A549 (cell line): Measurements from ENCODE around the gene COX7A2. TPM values are rescaled to one million over a fixed set of nuclear protein-coding genes. Genes with fewer than 3 reads are reported as not detected.

ENCODE experiments used
- ATAC-seq, 2 experiments: fragments of 200-7000 bp in 1 of 2; fragments of >200 bp in 1 of 2; cut with Nextera tagmentation in 1 of 2; cut with Tn5 transposase in 1 of 2; 3 replicates each; pipeline versions ENCODE4 v1.8.0 to v1.9.1; 2018 to 2020; ENCODE audit warnings: mild to moderate bottlenecking in 1 of 2, moderate library complexity in 1 of 2
- CTCF ChIA-PET: fragments of 300-600 bp; sonication (Branson Sonifier 250); formaldehyde crosslinking; extraction: SDS; loops from one replicate; lab custom pipeline; 2021; ENCODE audit warnings: antibody characterized with exemption, inconsistent platforms; lab: Yijun Ruan, JAX
- POLR2A ChIA-PET: fragments of 350-600 bp; formaldehyde crosslinking; extraction: SDS; loops from one replicate; lab custom pipeline; 2021; ENCODE audit warnings: antibody characterized with exemption, inconsistent platforms; lab: Yijun Ruan, JAX
- DNase-seq, 2 experiments: peaks; one replicate each; pipeline versions ENCODE4 v3.0.0 to v3.0.0-alpha.2; 2011 to 2016; ENCODE audit warnings: low read depth in 1 of 2, low spot score in 1 of 2
- FAIRE-seq: peaks from 2 replicates; lab custom pipeline; 2011; peaks lifted over from hg19 to GRCh38; lab: Jason Lieb, UNC
- H3K27ac ChIP-seq, 2 experiments: fragments of >200 bp; sonication (Bioruptor Twin); formaldehyde crosslinking; 3 replicates each; pipeline ENCODE4 v1.5.1; 2016 to 2017
- H3K4me1 ChIP-seq: fragments of >200 bp; sonication (Bioruptor Twin); formaldehyde crosslinking; 3 replicates; pipeline ENCODE4 v1.6.1; 2016
- H3K4me2 ChIP-seq: fragments of >200 bp; sonication (Bioruptor Twin); formaldehyde crosslinking; 3 replicates; pipeline ENCODE4 v1.6.1; 2016
- H3K4me3 ChIP-seq: fragments of >200 bp; sonication (Bioruptor Twin); formaldehyde crosslinking; 3 replicates; pipeline ENCODE4 v1.5.1; 2016
- H3K9me3 ChIP-seq: fragments of >200 bp; sonication (Bioruptor Twin); formaldehyde crosslinking; 3 replicates; pipeline ENCODE4 v1.6.1; 2016
- CBX2 ChIP-seq: fragments of 200-600 bp; sonication (generic); IDR thresholded peaks from 2 replicates; pipeline ENCODE4 v1.6.1; 2016; ENCODE audit warnings: low read depth, mild to moderate bottlenecking, borderline replicate concordance
- CEBPB ChIP-seq, 2 experiments: fragments of >200 bp in 1 of 2; sonication (Bioruptor Twin) in 1 of 2; formaldehyde crosslinking in 1 of 2; IDR thresholded peaks; 2 replicates each; pipeline ENCODE4 v1.6.1; 2012 to 2016
- CHD2 ChIP-seq: fragments of 150-350 bp; IDR thresholded peaks from 2 replicates; pipeline ENCODE4 v1.6.1; 2014; ENCODE audit warnings: low read length; ENCODE audit not compliant: partially characterized antibody
- CHD4 ChIP-seq: fragments of 200-600 bp; sonication (generic); IDR thresholded peaks from 2 replicates; pipeline ENCODE4 v1.6.1; 2016; ENCODE audit warnings: antibody characterized with exemption, mild to moderate bottlenecking, borderline replicate concordance
- EHF ChIP-seq: fragments of 250-450 bp; sonication (Bioruptor Pico); IDR thresholded peaks from 2 replicates; pipeline ENCODE4 v1.5.0; 2020; ENCODE audit warnings: mild to moderate bottlenecking
- EP300 ChIP-seq, 2 experiments: fragments of >200 bp; sonication (Bioruptor Twin); formaldehyde crosslinking; IDR thresholded peaks; 2 replicates in 1 of 2; 3 replicates in 1 of 2; pipeline ENCODE4 v1.6.1; 2016 to 2017
- ESRRA ChIP-seq: fragments of 150-350 bp; IDR thresholded peaks from 2 replicates; pipeline ENCODE4 v1.6.1; 2014; ENCODE audit warnings: mild to moderate bottlenecking, low read length, borderline replicate concordance
- FOSL2 ChIP-seq, 2 experiments: fragments of 450-650 bp in 1 of 2; fragments of >200 bp in 1 of 2; sonication (Bioruptor Twin) in 1 of 2; formaldehyde crosslinking; IDR thresholded peaks; 2 replicates each; pipeline versions ENCODE4 v1.5.0 to v1.6.1; 2016 to 2020; ENCODE audit warnings: mild to moderate bottlenecking in 1 of 2, moderate library complexity in 1 of 2
- GATA3 ChIP-seq: IDR thresholded peaks from 2 replicates; pipeline ENCODE4 v1.6.1; 2012; ENCODE audit warnings: borderline replicate concordance
- JUN ChIP-seq, 2 experiments: fragments of >200 bp; sonication (Bioruptor Twin); formaldehyde crosslinking; IDR thresholded peaks; 2 replicates in 1 of 2; 3 replicates in 1 of 2; pipeline ENCODE4 v1.6.1; 2016 to 2017
- KDM5A ChIP-seq: fragments of 200-600 bp; sonication (generic); IDR thresholded peaks from 2 replicates; pipeline ENCODE4 v1.6.1; 2016; ENCODE audit warnings: antibody characterized with exemption, mild to moderate bottlenecking
- PHF8 ChIP-seq: fragments of 200-600 bp; sonication (generic); IDR thresholded peaks from 2 replicates; pipeline ENCODE4 v1.6.1; 2016; ENCODE audit warnings: low read depth, mild to moderate bottlenecking, antibody characterized with exemption, moderate library complexity, borderline replicate concordance
- POLR2AphosphoS2 ChIP-seq: conservative IDR thresholded peaks from 2 replicates; pipeline ENCODE4 v1.6.1; 2012; ENCODE audit warnings: low read length, improper control_type of control experiment, inconsistent platforms
- RARB ChIP-seq: fragments of 250-450 bp; sonication (Bioruptor Pico); IDR thresholded peaks from 2 replicates; pipeline ENCODE4 v1.8.0; 2021; ENCODE audit warnings: mild to moderate bottlenecking, moderate library complexity
- TFCP2L1 ChIP-seq: fragments of 250-450 bp; sonication (Bioruptor Pico); IDR thresholded peaks from 2 replicates; pipeline ENCODE4 v1.5.0; 2021; ENCODE audit warnings: mild to moderate bottlenecking
- ZFP36 ChIP-seq: fragments of 450-650 bp; IDR thresholded peaks from 2 replicates; pipeline ENCODE4 v1.6.1; 2014; ENCODE audit warnings: borderline replicate concordance; ENCODE audit not compliant: partially characterized antibody
- ZSCAN20 ChIP-seq: fragments of 250-450 bp; sonication (Bioruptor Pico); IDR thresholded peaks from 2 replicates; pipeline ENCODE4 v1.8.0; 2022; ENCODE audit warnings: mild to moderate bottlenecking, moderate library complexity
- WGBS: methylation state at CpG from one replicate; pipeline ENCODE4 v1.1.6; 2017; ENCODE audit errors: missing lambda C conversion rate; 5-methylcytosine and 5-hydroxymethylcytosine counted together
- polyA plus RNA-seq, 4 experiments: library from polyadenylated mRNA; depleted of rRNA in 3 of 4; stranded (reverse); fragments of >200 nt; fragmentation: RNase III in 1 of 4; extraction: RNeasy Plus Mini Kit Qiagen cat#74134 plus additional on column Dnase treatment in 1 of 4; gene quantifications; 2 replicates in 3 of 4; 3 replicates in 1 of 4; pipeline ENCODE4 v1.2.3, GENCODE V29; 2011 to 2017
- TF ChIP-seq, protein P1 (sequence below): fragments of 200-600 bp; sonication (generic); IDR thresholded peaks from 2 replicates; pipeline ENCODE4 v1.6.1; 2016; ENCODE audit warnings: antibody characterized with exemption, mild to moderate bottlenecking, moderate library complexity
- TF ChIP-seq, protein P2 (sequence below): fragments of >200 bp; sonication (Bioruptor Twin); formaldehyde crosslinking; IDR thresholded peaks from 3 replicates; pipeline ENCODE4 v1.5.1; 2016
- TF ChIP-seq, protein P3 (sequence below): IDR thresholded peaks from 2 replicates; pipeline ENCODE4 v1.6.1; 2012; ENCODE audit warnings: low read depth, borderline replicate concordance
- TF ChIP-seq, protein P4 (sequence below): fragments of >200 bp; sonication (Bioruptor Twin); formaldehyde crosslinking; IDR thresholded peaks from 3 replicates; pipeline ENCODE4 v1.6.1; 2016

The COX7A2 gene
- polyA plus RNA-seq, 2 of the 4 experiments (the other 2 are of a cell fraction): 271 to 464 TPM

DNA sequence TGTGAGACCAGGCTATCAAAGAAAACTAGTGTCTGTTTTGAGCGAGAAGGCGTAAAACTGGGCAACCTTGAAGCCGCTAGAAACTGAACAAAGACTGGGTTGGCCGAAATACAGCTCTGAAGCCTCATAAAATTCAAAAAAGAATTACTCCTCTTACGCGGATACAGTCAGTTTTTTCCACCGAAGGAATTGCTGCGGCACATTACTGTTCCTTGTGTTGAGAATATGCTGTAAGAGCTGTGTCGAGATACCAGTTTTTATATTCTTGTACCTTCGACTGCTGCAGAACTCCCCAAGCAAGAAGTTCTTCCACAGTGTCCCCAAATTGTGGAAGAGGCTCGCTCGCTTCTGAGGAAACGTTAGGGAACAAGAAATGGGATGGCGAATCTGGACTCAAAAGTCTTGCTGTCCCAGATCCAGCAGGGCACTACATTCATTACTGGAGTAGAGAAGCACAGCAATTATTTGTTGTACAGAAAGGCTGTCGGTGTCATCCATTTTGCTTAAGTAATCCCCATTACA lies 523 bp upstream of the COX7A2 start:
- POLR2A ChIA-PET: interaction anchor here (0.6 to 1.9 kb wide), 6 partner anchors 24 to 1590 kb away, joined by 3 to 7 read pairs (median 4); partner anchors contain the start of genes SENP6, SLC17A5 and TMEM30A
- 4% methylated on average over 15 of the region's 15 CpGs for WGBS
- no peak for DNase-seq
- H3K4me1 ChIP-seq: peaks cover 10% of the 10 kb centered on the region; the same call in 1 of the 3 replicates
- FAIRE-seq: no peak
- H3K4me2 ChIP-seq: peak overlapping the region; percentile 97
- no peaks in the 10 kb centered on the region for H3K9me3 ChIP-seq
- TF ChIP-seq POLR2AphosphoS2: no peak; the same call in 1 of the 2 replicates
- TF ChIP-seq PHF8: 0 out of 2 replicates have a peak, but pooled peaks have one; percentile 3
- peak in 1 of 2 experiments; percentile 33; a peak in 2 of 5 replicates for TF ChIP-seq JUN (IDR thresholded peaks at IDR 0.05)
- TF ChIP-seq, all 56 proteins: peak for 2
- Histone ChIP-seq H3K4me3 (peak overlapping the region; percentile 76), H3K27ac (peak overlapping the region; percentile 85 to 96)
- CTCF ChIA-PET: interaction anchor here (0.9 kb wide), 1 partner anchor 35 kb away, joined by 3 read pairs; no protein-coding TSS in a partner anchor
- peak; percentile 38 to 48 for ATAC-seq

DNA sequence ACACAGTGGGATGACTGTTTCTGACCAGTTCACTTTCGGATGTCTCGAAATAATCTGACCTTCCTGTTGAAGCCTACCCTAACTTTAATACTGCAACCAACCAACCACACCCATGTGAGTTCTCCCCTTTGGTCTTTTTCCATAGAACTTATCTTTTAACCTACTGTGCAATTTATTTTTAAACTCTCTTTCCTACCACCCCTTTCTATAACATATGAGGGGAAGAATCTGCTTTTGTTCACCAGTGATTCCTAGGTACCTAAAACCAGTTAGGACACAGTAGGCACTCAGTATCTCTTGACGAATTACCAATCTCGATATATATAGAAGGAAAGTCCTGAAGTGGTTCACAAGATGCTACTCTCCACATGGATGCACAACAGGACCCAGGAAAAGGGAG lies 7.0 kb downstream of the COX7A2 start:
- no peak overlapping the region for H3K4me2 ChIP-seq
- FAIRE-seq (no peak), DNase-seq (no peak), ATAC-seq (no peak)
- ChIA-PET POLR2A (no interaction called here), CTCF (no interaction called here)
- H3K27ac ChIP-seq: no peak overlapping the region
- no peak overlapping the region for H3K4me3 ChIP-seq
- H3K4me1 ChIP-seq: no peaks in the 10 kb centered on the region; the same call in 2 of the 3 replicates
- WGBS: 96% methylated on average over 4 of the region's 4 CpGs
- H3K9me3 ChIP-seq: no peaks in the 10 kb centered on the region
- TF ChIP-seq, protein P1, sequence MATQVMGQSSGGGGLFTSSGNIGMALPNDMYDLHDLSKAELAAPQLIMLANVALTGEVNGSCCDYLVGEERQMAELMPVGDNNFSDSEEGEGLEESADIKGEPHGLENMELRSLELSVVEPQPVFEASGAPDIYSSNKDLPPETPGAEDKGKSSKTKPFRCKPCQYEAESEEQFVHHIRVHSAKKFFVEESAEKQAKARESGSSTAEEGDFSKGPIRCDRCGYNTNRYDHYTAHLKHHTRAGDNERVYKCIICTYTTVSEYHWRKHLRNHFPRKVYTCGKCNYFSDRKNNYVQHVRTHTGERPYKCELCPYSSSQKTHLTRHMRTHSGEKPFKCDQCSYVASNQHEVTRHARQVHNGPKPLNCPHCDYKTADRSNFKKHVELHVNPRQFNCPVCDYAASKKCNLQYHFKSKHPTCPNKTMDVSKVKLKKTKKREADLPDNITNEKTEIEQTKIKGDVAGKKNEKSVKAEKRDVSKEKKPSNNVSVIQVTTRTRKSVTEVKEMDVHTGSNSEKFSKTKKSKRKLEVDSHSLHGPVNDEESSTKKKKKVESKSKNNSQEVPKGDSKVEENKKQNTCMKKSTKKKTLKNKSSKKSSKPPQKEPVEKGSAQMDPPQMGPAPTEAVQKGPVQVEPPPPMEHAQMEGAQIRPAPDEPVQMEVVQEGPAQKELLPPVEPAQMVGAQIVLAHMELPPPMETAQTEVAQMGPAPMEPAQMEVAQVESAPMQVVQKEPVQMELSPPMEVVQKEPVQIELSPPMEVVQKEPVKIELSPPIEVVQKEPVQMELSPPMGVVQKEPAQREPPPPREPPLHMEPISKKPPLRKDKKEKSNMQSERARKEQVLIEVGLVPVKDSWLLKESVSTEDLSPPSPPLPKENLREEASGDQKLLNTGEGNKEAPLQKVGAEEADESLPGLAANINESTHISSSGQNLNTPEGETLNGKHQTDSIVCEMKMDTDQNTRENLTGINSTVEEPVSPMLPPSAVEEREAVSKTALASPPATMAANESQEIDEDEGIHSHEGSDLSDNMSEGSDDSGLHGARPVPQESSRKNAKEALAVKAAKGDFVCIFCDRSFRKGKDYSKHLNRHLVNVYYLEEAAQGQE: no peak
- no peak for TF ChIP-seq TFCP2L1 (CRISPR knock-in tag)
- TF ChIP-seq, protein P2, sequence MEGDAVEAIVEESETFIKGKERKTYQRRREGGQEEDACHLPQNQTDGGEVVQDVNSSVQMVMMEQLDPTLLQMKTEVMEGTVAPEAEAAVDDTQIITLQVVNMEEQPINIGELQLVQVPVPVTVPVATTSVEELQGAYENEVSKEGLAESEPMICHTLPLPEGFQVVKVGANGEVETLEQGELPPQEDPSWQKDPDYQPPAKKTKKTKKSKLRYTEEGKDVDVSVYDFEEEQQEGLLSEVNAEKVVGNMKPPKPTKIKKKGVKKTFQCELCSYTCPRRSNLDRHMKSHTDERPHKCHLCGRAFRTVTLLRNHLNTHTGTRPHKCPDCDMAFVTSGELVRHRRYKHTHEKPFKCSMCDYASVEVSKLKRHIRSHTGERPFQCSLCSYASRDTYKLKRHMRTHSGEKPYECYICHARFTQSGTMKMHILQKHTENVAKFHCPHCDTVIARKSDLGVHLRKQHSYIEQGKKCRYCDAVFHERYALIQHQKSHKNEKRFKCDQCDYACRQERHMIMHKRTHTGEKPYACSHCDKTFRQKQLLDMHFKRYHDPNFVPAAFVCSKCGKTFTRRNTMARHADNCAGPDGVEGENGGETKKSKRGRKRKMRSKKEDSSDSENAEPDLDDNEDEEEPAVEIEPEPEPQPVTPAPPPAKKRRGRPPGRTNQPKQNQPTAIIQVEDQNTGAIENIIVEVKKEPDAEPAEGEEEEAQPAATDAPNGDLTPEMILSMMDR: no peak
- TF ChIP-seq, all 56 proteins: peak for 0

DNA sequence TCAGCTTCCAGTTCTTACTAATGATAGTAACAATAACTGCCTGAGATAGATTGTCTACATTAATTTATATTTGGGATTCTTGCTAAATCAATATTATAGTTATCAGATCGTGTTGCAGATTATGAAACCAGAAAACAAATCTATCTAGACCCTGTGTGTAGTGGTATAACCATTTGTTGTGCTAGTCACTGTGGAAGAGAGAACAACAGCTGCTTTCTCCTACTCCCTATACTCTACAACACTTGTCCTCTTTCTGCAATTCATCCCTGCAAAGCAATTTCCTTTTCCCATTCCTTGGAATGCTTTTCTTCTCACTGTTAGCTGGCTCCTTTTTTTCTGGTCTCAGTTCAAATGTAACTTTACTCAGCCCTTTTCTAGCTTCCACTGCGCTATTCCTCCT lies 8.3 kb downstream of the COX7A2 start:
- ChIA-PET CTCF (interaction anchor here (1.0 to 1.3 kb wide), 2 partner anchors 27 to 1502 kb away, joined by 3 to 4 read pairs; no protein-coding TSS in a partner anchor), POLR2A (no interaction called here)
- 85% methylated on average over 2 of the region's 2 CpGs for WGBS
- no peak for FAIRE-seq
- DNase-seq: no peak
- H3K4me1 ChIP-seq: no peaks in the 10 kb centered on the region
- TF ChIP-seq GATA3 (no peak), CBX2 (no peak), EP300 (IDR thresholded peaks at IDR 0.05) (no peak), FOSL2 (IDR thresholded peaks at IDR 0.05) (no peak), FOSL2 (CRISPR knock-in tag; IDR thresholded peaks at IDR 0.05) (no peak), ESRRA (no peak), ZFP36 (no peak), CHD4 (no peak), EHF (CRISPR knock-in tag) (no peak), KDM5A (no peak), ZSCAN20 (CRISPR knock-in tag) (no peak), CHD2 (no peak), RARB (CRISPR knock-in tag) (no peak), CEBPB (IDR thresholded peaks at IDR 0.05) (no peak)
- TF ChIP-seq, protein P2: no peak
- TF ChIP-seq, protein P3, sequence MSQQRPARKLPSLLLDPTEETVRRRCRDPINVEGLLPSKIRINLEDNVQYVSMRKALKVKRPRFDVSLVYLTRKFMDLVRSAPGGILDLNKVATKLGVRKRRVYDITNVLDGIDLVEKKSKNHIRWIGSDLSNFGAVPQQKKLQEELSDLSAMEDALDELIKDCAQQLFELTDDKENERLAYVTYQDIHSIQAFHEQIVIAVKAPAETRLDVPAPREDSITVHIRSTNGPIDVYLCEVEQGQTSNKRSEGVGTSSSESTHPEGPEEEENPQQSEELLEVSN: no peak
- TF ChIP-seq, protein P4, sequence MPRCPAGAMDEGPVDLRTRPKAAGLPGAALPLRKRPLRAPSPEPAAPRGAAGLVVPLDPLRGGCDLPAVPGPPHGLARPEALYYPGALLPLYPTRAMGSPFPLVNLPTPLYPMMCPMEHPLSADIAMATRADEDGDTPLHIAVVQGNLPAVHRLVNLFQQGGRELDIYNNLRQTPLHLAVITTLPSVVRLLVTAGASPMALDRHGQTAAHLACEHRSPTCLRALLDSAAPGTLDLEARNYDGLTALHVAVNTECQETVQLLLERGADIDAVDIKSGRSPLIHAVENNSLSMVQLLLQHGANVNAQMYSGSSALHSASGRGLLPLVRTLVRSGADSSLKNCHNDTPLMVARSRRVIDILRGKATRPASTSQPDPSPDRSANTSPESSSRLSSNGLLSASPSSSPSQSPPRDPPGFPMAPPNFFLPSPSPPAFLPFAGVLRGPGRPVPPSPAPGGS: no peak
- no peak overlapping the region for H3K4me2 ChIP-seq
- H3K9me3 ChIP-seq: no peaks in the 10 kb centered on the region
- H3K4me3 ChIP-seq: no peak overlapping the region
- ATAC-seq: no peak
- no peak overlapping the region for H3K27ac ChIP-seq
